ENCODE measurements around the gene ESRRA. TPM values are rescaled to one million over a fixed set of nuclear protein-coding genes. Genes with fewer than 3 reads are reported as not detected.

The ESRRA gene
- total and polyA plus RNA-seq, 2 of the 4 experiments (the other 2 are of a cell fraction): 10.2 to 15.0 TPM

DNA sequence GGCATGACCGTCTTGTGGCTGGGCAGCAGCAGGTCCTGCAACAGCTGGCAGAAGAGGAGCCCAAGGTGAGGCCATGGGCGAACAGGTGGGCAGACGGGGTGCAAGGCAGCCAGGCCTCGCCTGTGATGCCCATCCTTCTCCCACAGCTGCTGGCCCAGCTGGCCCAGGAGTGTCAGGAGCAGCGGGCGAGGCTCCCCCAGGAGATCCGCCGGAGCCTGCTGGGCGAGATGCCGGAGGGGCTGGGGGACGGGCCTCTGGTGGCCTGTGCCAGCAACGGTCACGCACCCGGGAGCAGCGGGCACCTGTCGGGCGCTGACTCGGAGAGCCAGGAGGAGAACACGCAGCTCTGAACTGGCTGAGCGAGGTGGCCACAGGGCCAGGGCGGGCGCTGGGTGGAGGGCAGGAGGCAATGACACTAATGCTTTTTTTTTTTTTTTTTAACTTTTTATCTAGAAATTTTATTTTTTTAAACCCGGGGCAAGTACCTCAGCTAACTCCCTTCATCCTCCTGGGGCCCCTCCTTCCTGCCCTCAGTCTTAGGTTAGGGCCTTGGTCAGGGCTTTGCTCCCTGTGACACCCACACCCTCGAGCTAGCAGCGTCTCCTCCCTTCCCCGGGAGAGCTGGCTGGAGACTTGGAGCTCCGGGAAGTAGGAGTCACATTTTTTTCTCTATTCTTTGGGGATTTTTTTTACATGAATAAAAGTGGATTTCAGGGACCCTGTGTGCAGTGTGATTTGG is 37.9 kb upstream of the ESRRA start:
- in situ Hi-C loops (cut with MboI; ENCODE audit: low sequenced_read_pairs): no loop called here
- H3K9ac ChIP-seq (ENCODE audit: low read depth, low read length): no peak overlapping the region

More for the DNA sequence above, 37.9 kb upstream of the ESRRA start:
- H4K20me1 ChIP-seq (ENCODE audit: insufficient read depth, low read length): no peaks in the 10 kb centered on the region; the same call in 1 of the 2 replicates
- no peak overlapping the region for H2BK120ac ChIP-seq (ENCODE audit: low read depth, low read length)
- H2AFZ ChIP-seq (replicated peaks; ENCODE audit: low read length, poor library complexity): no peak overlapping the region
- peaks cover 5 to 34% of the 10 kb centered on the region in 2 experiments for H3K79me1 ChIP-seq (ENCODE audit: low read depth in 1 of 2, low read length in 2 of 2)
- H2AK9ac ChIP-seq (replicated peaks; ENCODE audit: low read depth, low read length, poor library complexity): peak overlapping the region; percentile 90
- H3K56ac ChIP-seq (ENCODE audit: extremely low read depth, insufficient read depth, low read length): no peak overlapping the region
- H3K18ac ChIP-seq (ENCODE audit: low read depth, low read length): no peak overlapping the region
- DNase-seq (no peak), ATAC-seq (ENCODE audit: low read depth) (no peak)
- no peak overlapping the region for H2BK20ac ChIP-seq (ENCODE audit: low read depth, low read length)
- H3K4me3 ChIP-seq (ENCODE audit: insufficient read depth, low read depth, low read length): no peak overlapping the region
- ChIA-PET POLR2A (ENCODE audit: unreplicated experiment) (interaction anchor here (1.2 kb wide), 1 partner anchor 18 kb away, joined by 3 read pairs; no protein-coding TSS in a partner anchor), CTCF (no interaction called here)
- no peak overlapping the region for H3K23ac ChIP-seq (ENCODE audit: low read depth, low read length)
- H3K4me1 ChIP-seq (ENCODE audit: control insufficient read depth, insufficient read depth, low read length): peaks cover 20% of the 10 kb centered on the region
- H3K27me3 ChIP-seq (ENCODE audit: control insufficient read depth, insufficient read depth, low read length): no peaks in the 10 kb centered on the region
- H3K9me1 ChIP-seq (ENCODE audit: insufficient read depth, low read length): 0 out of 2 replicates have a peak, but pooled peaks cover 6% of the 10 kb centered on the region
- dilution Hi-C loops (cut with HindIII; ENCODE audit: low sequenced_read_pairs, unreplicated experiment): no loop called here
- H3K4ac ChIP-seq (ENCODE audit: low read depth, low read length): no peak overlapping the region
- H2BK5ac ChIP-seq (ENCODE audit: low read depth, low read length, poor library complexity, severe bottlenecking): no peak overlapping the region
- intact Hi-C loops (cut with micrococcal nuclease): no loop called here
- no peak overlapping the region for H3K27ac ChIP-seq (ENCODE audit: insufficient read depth, low read length)
- H4K5ac ChIP-seq (ENCODE audit: low read depth, low read length): no peak overlapping the region
- peaks cover 21% of the 10 kb centered on the region for H3K36me3 ChIP-seq (ENCODE audit: control insufficient read depth, insufficient read depth, low read length)
- H3K14ac ChIP-seq (replicated peaks; ENCODE audit: low read depth, low read length): no peak overlapping the region
- no peak overlapping the region for H2BK15ac ChIP-seq (ENCODE audit: low read depth, low read length)
- BruUV-seq (replicated peaks): no TSS peak
- H4K8ac ChIP-seq (ENCODE audit: low read depth in 2 of 2, low read length in 2 of 2): no peak overlapping the region
- H3K4me2 ChIP-seq (ENCODE audit: low read depth, low read length): no peak overlapping the region
- no peaks in the 10 kb centered on the region for H3K9me3 ChIP-seq (ENCODE audit: control insufficient read depth, insufficient read depth, low read length)
- no peak overlapping the region for H4K91ac ChIP-seq (ENCODE audit: insufficient read depth, low read depth, low read length)
- WGBS, 2 experiments (ENCODE audit: extremely low coverage in 2 of 2, insufficient read length in 1 of 2): 94% methylated on average over 11 of the region's 27 CpGs; no CpG with 5 or more reads in 1 of the 2 experiments
- peak overlapping the region; percentile 13; the same call in 1 of the 2 replicates for H2AK5ac ChIP-seq (ENCODE audit: low read depth, low read length)
- no peak for TF ChIP-seq RAD21 (IDR thresholded peaks at IDR 0.05; ENCODE audit: low read length)
- TF ChIP-seq POLR2A (IDR thresholded peaks at IDR 0.05; ENCODE audit: low read depth, low read length): no peak
- TF ChIP-seq RCOR1 (IDR thresholded peaks at IDR 0.05; ENCODE audit: insufficient replicate concordance, low read length): no peak
- no peak for TF ChIP-seq BHLHE40 (IDR thresholded peaks at IDR 0.05; ENCODE audit: low read depth, low read length)
- no peak for TF ChIP-seq SMC3 (IDR thresholded peaks at IDR 0.05; ENCODE audit: low read depth, low read length)
- no peak for TF ChIP-seq CHD1 (IDR thresholded peaks at IDR 0.05; ENCODE audit: low read depth, low read length)
- TF ChIP-seq CEBPB (IDR thresholded peaks at IDR 0.05; ENCODE audit: low read depth, low read length): no peak
- TF ChIP-seq CTCF (conservative IDR thresholded peaks at IDR 0.05; ENCODE audit: low read depth, low read length): no peak
- TF ChIP-seq MXI1 (IDR thresholded peaks at IDR 0.05; ENCODE audit: borderline replicate concordance, low read depth, low read length): no peak
- TF ChIP-seq FOS (IDR thresholded peaks at IDR 0.05; ENCODE audit: low read depth, low read length): no peak
- no peak for TF ChIP-seq ELK1 (IDR thresholded peaks at IDR 0.05; ENCODE audit: borderline replicate concordance, low read depth, low read length)
- TF ChIP-seq MAZ (IDR thresholded peaks at IDR 0.05; ENCODE audit: borderline replicate concordance, low read depth, low read length): no peak
- TF ChIP-seq MAFK (IDR thresholded peaks at IDR 0.05; ENCODE audit: low read depth, low read length): no peak
- no peak for TF ChIP-seq USF2 (IDR thresholded peaks at IDR 0.05; ENCODE audit: low read depth, low read length)

Data from IMR-90 (cell line).